NCI-H2227 treated with DMSO at 0.1 percent for 48 hours (cell line): ENCODE data around the gene TRIM64.
"Not testable (repeated sequence)": the region's sequence is repeated elsewhere in the genome, so short reads cannot be mapped to it uniquely, and the experiment has no call there.

ENCODE experiments used
- DNase-seq: peaks from one replicate; lab custom pipeline; 2025; lab: John Stamatoyannopoulos, UW

The TRIM64 gene, protein sequence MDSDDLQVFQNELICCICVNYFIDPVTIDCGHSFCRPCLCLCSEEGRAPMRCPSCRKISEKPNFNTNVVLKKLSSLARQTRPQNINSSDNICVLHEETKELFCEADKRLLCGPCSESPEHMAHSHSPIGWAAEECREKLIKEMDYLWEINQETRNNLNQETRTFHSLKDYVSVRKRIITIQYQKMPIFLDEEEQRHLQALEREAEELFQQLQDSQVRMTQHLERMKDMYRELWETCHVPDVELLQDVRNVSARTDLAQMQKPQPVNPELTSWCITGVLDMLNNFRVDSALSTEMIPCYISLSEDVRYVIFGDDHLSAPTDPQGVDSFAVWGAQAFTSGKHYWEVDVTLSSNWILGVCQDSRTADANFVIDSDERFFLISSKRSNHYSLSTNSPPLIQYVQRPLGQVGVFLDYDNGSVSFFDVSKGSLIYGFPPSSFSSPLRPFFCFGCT

DNA sequence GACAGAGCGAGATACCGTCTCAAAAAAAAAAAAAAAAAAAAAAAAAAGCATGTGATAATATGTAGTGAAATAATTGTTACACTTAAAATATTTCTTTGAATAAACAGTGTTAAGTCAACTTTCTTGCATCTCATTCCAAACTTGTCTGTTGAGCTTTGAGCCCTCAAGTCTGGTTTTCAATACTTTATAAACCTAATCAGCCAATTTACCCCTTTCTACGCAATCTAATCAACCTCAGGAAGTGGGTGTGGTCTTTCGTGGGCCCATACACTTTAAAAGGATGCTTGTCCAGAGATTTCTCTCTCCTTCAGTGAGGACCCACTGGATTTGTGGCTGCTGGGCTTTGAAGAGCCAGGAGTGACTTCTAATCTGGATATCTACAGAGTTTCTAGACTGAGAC lies at the start of gene TRIM64:
Gene TRIM64 (plus strand): TSS at position 301 of the 400 bp plus-strand sequence. CDS start 2,467 bp downstream, outside the sequence.
- not testable (repeated sequence) for DNase-seq

DNA sequence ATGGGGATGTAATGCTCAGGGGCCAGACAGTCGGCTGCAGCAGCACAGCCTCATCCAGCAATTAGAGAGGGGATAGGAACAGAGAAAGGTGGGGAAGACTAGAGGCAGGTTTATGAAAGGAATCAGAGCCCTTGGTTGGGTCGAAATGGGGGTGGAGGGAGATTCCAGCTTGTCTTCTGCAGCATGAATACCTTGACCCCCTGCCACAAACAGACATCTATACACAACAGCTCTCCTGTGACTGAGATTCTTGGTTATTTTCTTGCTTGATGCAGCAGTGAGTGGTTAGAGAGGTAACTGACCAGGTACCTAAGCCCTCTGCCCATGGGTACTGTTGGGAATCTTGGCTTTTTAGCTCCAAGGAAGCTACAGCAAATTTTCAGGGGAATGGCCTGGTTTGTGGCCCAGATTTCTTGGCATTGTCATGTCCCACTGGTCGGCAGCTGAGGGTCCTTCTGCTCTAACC lies 43.6 kb upstream of the TRIM64 start, which contains the start of gene TRIM49D1:
Gene TRIM49D1 (minus strand): TSS at position 51 of the 466 bp plus-strand sequence. CDS start 4,535 bp downstream, outside the sequence.
- DNase-seq, result no peak

DNA sequence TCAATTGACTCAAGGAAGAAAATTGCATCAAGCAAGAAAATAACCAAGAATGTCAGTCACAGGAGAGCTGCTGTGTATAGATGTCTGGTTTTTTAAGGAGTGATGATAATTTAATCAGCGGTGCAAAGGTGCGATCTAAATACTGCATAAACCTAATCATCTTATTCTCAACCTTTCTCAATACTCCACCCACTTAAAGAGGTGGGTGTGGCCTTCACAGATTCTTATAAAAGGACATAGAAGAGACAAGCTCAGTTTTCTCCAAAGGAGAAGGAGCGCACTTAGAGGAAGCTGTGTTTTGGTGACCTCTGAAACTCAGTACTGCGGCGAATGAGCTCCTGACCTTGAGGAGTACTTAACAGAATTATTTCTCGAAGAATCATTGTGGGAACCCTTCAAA lies 42.1 kb upstream of the TRIM64 start, which contains the start of gene TRIM49D2:
Gene TRIM49D2 (plus strand): TSS at position 301 of the 400 bp plus-strand sequence. CDS start 2,698 bp downstream, outside the sequence.
- not testable (repeated sequence) for DNase-seq

DNA sequence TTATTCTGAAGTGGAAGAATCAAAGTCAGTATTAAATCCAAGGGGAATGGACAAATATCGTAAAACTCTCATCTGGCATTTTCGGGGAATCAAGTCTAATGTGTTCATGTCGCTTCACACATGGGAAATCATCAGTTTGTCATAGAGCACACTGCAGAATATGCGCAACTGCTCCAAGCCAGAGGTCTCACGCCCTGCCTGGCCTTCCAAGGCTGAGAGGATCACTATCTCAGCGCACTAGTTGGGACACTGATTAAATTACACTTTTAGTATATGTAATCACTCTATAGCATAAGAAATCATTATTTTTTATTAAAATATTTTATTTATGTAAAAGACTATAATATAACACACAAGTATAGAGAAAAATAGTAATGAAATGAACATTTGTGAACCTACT lies 5.0 kb upstream of the TRIM64 start:
- not testable (repeated sequence) for DNase-seq
